ENCODE results near the gene ISYNA1. TPM values are rescaled to one million over a fixed set of nuclear protein-coding genes. Genes with fewer than 3 reads are reported as not detected.

ISYNA1 gene
- total and polyA plus RNA-seq, 10 of the 15 experiments (the other 5 are each of a cell fraction or from before 2014, with no cell fraction given): 1.9 to 37.0 (median 9.1) TPM

GRCh38 chr19:18436671-18437490 is 1.1 kb downstream of the ISYNA1 start:
- H3K4me2 ChIP-seq (ENCODE audit: control insufficient read depth, insufficient read depth): peak overlapping the region; percentile 56
- CTCF ChIA-PET: interaction anchor here (0.6 kb wide), 1 partner anchor 25 kb away, joined by 3 read pairs; no protein-coding TSS in a partner anchor
- H3K27ac ChIP-seq (ENCODE audit: control insufficient read depth, insufficient read depth): no peak overlapping the region; the same call in 1 of the 2 replicates
- RAD21 ChIA-PET (ENCODE audit: unreplicated experiment): interaction anchor here (1.0 kb wide), 2 partner anchors 16 to 20 kb away, joined by 3 read pairs; no protein-coding TSS in a partner anchor
- POLR2A ChIA-PET: no interaction called here
- intact Hi-C loops (cut with micrococcal nuclease; ENCODE audit: unreplicated experiment): no loop called here
- in situ Hi-C loops (cut with MboI): no loop called here
- WGBS (ENCODE audit: insufficient coverage, insufficient replicate concordance, low lambda C conversion rate, missing lambda C conversion rate): 34% methylated on average over 48 of the region's 67 CpGs
- H3K9ac ChIP-seq (ENCODE audit: control insufficient read depth, insufficient read depth, low read length): no peak overlapping the region
- FAIRE-seq (peak; percentile 44), DNase-seq (ENCODE audit: low read depth, low spot score) (no peak), ATAC-seq (peak; percentile 70)
- H2AFZ ChIP-seq (ENCODE audit: control insufficient read depth, low read depth, low read length): peak overlapping the region; percentile 82
- H3K27me3 ChIP-seq (replicated peaks in 1 of 2; ENCODE audit: control insufficient read depth in 2 of 2, insufficient read depth in 2 of 2, low read length in 1 of 2): no peaks in the 10 kb centered on the region
- SMC1A ChIA-PET (ENCODE audit: uncharacterized antibody, unreplicated experiment): interaction anchor here (0.5 kb wide), 1 partner anchor 123 kb away, joined by 3 read pairs; no protein-coding TSS in a partner anchor
- peaks cover 20% of the 10 kb centered on the region for H3K4me1 ChIP-seq (ENCODE audit: control insufficient read depth, insufficient read depth, low read length)
- H3K9me3 ChIP-seq (replicated peaks; ENCODE audit: control insufficient read depth, insufficient read depth, low read length): no peaks in the 10 kb centered on the region; the same call in 2 of the 3 replicates
- no TSS peak for BruUV-seq (replicated peaks)
- peak overlapping the region; percentile 65; the same call in 1 of the 2 replicates for H3K4me3 ChIP-seq
- no peaks in the 10 kb centered on the region for H4K20me1 ChIP-seq (ENCODE audit: control insufficient read depth, insufficient read depth)
- H3K36me3 ChIP-seq (ENCODE audit: control insufficient read depth in 2 of 2, insufficient read depth in 2 of 2, low read length in 1 of 2): peaks cover 0 to 2% of the 10 kb centered on the region in 2 experiments; a peak in 2 of 4 replicates
- peaks cover 8% of the 10 kb centered on the region for H3K79me2 ChIP-seq (ENCODE audit: control insufficient read depth, insufficient read depth, low read length)
- TF ChIP-seq PAX8 (IDR thresholded peaks at IDR 0.05): no peak
- TF ChIP-seq RCOR1 (conservative IDR thresholded peaks at IDR 0.05; ENCODE audit: low read depth, low read length): no peak
- TF ChIP-seq, protein P1, sequence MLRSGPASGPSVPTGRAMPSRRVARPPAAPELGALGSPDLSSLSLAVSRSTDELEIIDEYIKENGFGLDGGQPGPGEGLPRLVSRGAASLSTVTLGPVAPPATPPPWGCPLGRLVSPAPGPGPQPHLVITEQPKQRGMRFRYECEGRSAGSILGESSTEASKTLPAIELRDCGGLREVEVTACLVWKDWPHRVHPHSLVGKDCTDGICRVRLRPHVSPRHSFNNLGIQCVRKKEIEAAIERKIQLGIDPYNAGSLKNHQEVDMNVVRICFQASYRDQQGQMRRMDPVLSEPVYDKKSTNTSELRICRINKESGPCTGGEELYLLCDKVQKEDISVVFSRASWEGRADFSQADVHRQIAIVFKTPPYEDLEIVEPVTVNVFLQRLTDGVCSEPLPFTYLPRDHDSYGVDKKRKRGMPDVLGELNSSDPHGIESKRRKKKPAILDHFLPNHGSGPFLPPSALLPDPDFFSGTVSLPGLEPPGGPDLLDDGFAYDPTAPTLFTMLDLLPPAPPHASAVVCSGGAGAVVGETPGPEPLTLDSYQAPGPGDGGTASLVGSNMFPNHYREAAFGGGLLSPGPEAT (IDR thresholded peaks at IDR 0.05; ENCODE audit: low read depth): no peak
- TF ChIP-seq NRF1 (conservative IDR thresholded peaks at IDR 0.05; ENCODE audit: low read depth, low read length): no peak
- TF ChIP-seq ZNF687 (IDR thresholded peaks at IDR 0.05): no peak
- no peak for TF ChIP-seq ZNF622 (IDR thresholded peaks at IDR 0.05)
- TF ChIP-seq POLR2A (IDR thresholded peaks at IDR 0.05; ENCODE audit: low read depth, low read length): peak; percentile 50; the same call in 1 of the 2 replicates
- TF ChIP-seq E2F8 (IDR thresholded peaks at IDR 0.05; ENCODE audit: low read depth, partially characterized antibody): no peak
- no peak for TF ChIP-seq RBBP5 (conservative IDR thresholded peaks at IDR 0.05)
- TF ChIP-seq BHLHE40 (IDR thresholded peaks at IDR 0.05; ENCODE audit: borderline replicate concordance in 1 of 2, low read depth in 2 of 2, low read length in 1 of 2): no peak; a peak in 2 of 4 replicates
- TF ChIP-seq, protein P2, sequence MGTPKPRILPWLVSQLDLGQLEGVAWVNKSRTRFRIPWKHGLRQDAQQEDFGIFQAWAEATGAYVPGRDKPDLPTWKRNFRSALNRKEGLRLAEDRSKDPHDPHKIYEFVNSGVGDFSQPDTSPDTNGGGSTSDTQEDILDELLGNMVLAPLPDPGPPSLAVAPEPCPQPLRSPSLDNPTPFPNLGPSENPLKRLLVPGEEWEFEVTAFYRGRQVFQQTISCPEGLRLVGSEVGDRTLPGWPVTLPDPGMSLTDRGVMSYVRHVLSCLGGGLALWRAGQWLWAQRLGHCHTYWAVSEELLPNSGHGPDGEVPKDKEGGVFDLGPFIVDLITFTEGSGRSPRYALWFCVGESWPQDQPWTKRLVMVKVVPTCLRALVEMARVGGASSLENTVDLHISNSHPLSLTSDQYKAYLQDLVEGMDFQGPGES (IDR thresholded peaks at IDR 0.05): no peak
- no peak for TF ChIP-seq ZNF207 (IDR thresholded peaks at IDR 0.05; ENCODE audit: borderline replicate concordance)
- TF ChIP-seq YBX1 (IDR thresholded peaks at IDR 0.05): no peak
